ENCODE data around the gene GADD45G.

DNA sequence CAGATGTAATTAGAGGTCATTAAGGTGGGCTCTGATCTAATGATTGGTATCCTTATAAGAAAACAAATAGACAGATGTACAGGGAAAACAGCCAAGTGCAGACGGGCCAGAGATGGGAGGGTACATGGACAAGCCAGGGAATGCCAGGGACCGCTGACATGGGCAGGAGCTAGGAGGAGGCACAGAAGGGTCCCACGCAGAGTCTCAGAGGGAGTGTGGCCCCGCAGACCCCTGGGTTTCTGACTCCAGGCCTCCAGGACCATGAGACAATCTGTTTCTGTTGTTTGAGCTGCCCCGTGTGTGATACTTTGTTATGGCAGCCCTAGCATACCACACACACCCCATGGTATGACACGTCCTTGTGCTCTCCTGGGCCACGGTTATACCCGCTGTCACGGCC lies 29.1 kb downstream of the GADD45G start:
- TF ChIP-seq EZH2 (IDR thresholded peaks at IDR 0.05) (no peak), POLR2AphosphoS5 (IDR thresholded peaks at IDR 0.05; ENCODE audit: borderline replicate concordance, low read depth, low read length) (no peak), FOXP2 (optimal IDR thresholded peaks at IDR 0.05; ENCODE audit: control extremely low read depth, extremely low read length, insufficient read depth) (no peak)
